Stimulated activated naive CD8-positive, alpha-beta T cell treated with anti-CD3 and anti-CD28 coated beads, Interleukin-15, amount 100 ng/mL, for 72 hours (primary cell): ENCODE data around the gene LHX5.
A peak's percentile ranks its signal among the peaks of the same experiment; 100 is the strongest.

ENCODE experiments used
- ATAC-seq: fragments of 150-1000 bp; cut with Tn5 transposase; 2 replicates; pipeline ENCODE4 v1.10.0; 2021; ENCODE audit warnings: mild to moderate bottlenecking, moderate library complexity
- DNase-seq, 2 donors: peaks; one replicate each; pipeline ENCODE4 v3.0.0; 2021 to 2022
- H3K27ac Mint-ChIP-seq, 2 donors: one replicate each; pipeline ENCODE4 v1.8.0; 2022; ENCODE audit warnings: mild to moderate bottlenecking in 2 of 2, mixed read lengths in 2 of 2, moderate library complexity in 2 of 2
- H3K27me3 Mint-ChIP-seq: one replicate; pipeline ENCODE4 v1.8.0; 2022; ENCODE audit warnings: mixed read lengths
- H3K4me1 Mint-ChIP-seq: one replicate; pipeline ENCODE4 v1.8.0; 2022; ENCODE audit warnings: mild to moderate bottlenecking, mixed read lengths
- H3K4me3 Mint-ChIP-seq, 2 donors: one replicate each; pipeline ENCODE4 v1.8.0; 2022; ENCODE audit warnings: mild to moderate bottlenecking in 2 of 2, mixed read lengths in 2 of 2, moderate library complexity in 1 of 2
- H3K9me3 Mint-ChIP-seq, 2 donors: one replicate each; pipeline ENCODE4 v1.8.0; 2022; ENCODE audit warnings: mixed read lengths in 2 of 2

The LHX5 gene

GRCh38 chr12:113422030-113422885 lies 49.4 kb downstream of the LHX5 start, which contains the start of gene SDSL:
Gene SDSL, plus strand, starts transcription at chr12:113422380. Its CDS starts 5,603 bp downstream, at chr12:113427983.
- DNase-seq (peak; percentile 26 to 74), ATAC-seq (peak; percentile 96)
- Mint-ChIP-seq H3K4me3 (peak within 1 kb of the TSS; percentile 79 to 97), H3K27me3 (peaks cover 18% of the 10 kb centered on the region), H3K4me1 (peaks cover 17% of the 10 kb centered on the region), H3K27ac (peak within 1 kb of the TSS; percentile 90 to 98), H3K9me3 (no peaks in the 10 kb centered on the region)

GRCh38 chr12:113420996-113421595 lies 50.6 kb downstream of the LHX5 start:
- no peaks in the 10 kb centered on the region for H3K9me3 Mint-ChIP-seq
- ATAC-seq (no peak), DNase-seq (no peak)
- no peak overlapping the region for H3K27ac Mint-ChIP-seq
- peaks cover 18% of the 10 kb centered on the region for H3K27me3 Mint-ChIP-seq
- H3K4me1 Mint-ChIP-seq: peaks cover 15% of the 10 kb centered on the region
- H3K4me3 Mint-ChIP-seq: peak overlapping the region in 1 of 2 donors; percentile 26

GRCh38 chr12:113418213-113418879 lies 53.3 kb downstream of the LHX5 start:
- no peak overlapping the region for H3K4me3 Mint-ChIP-seq
- peaks cover 18% of the 10 kb centered on the region for H3K27me3 Mint-ChIP-seq
- no peaks in the 10 kb centered on the region for H3K9me3 Mint-ChIP-seq
- peaks cover 11% of the 10 kb centered on the region for H3K4me1 Mint-ChIP-seq
- ATAC-seq (no peak), DNase-seq (no peak)
- H3K27ac Mint-ChIP-seq: no peak overlapping the region

- Mint-ChIP-seq H3K4me1 (no peaks in the 10 kb centered on the region), H3K27ac (no peak overlapping the region), H3K4me3 (no peak overlapping the region), H3K9me3 (no peaks in the 10 kb centered on the region), H3K27me3 (peaks cover 8% of the 10 kb centered on the region)
- ATAC-seq (no peak), DNase-seq (no peak)
Measured at GRCh38 chr12:113416091-113416754, 55.4 kb downstream of the LHX5 start.

- H3K4me3 Mint-ChIP-seq: no peak overlapping the region
- no peaks in the 10 kb centered on the region for H3K9me3 Mint-ChIP-seq
- DNase-seq (no peak), ATAC-seq (no peak)
- no peak overlapping the region for H3K27ac Mint-ChIP-seq
- peaks cover 8% of the 10 kb centered on the region for H3K27me3 Mint-ChIP-seq
- H3K4me1 Mint-ChIP-seq: no peaks in the 10 kb centered on the region
Measured at GRCh38 chr12:113414519-113415038, 57.1 kb downstream of the LHX5 start.

GRCh38 chr12:113413488-113413939 lies 58.2 kb downstream of the LHX5 start:
- Mint-ChIP-seq H3K9me3 (no peaks in the 10 kb centered on the region), H3K27ac (no peak overlapping the region), H3K27me3 (peaks cover 8% of the 10 kb centered on the region), H3K4me3 (no peak overlapping the region), H3K4me1 (no peaks in the 10 kb centered on the region)
- DNase-seq: no peak
- ATAC-seq: no peak
